SK-N-SH (cell line): ENCODE results near the gene SERINC1. TPM values are rescaled to one million over a fixed set of nuclear protein-coding genes. Genes with fewer than 3 reads are reported as not detected.

Experiments used
- CTCF ChIA-PET: fragments of 300-600, 350-600 bp; formaldehyde crosslinking; extraction: SDS; loops from one replicate; lab custom pipeline; 2021; lab: Yijun Ruan, JAX
- POLR2A ChIA-PET: fragments of 350-600 bp; sonication (Branson Sonifier 250); formaldehyde crosslinking; extraction: SDS; loops from one replicate; lab custom pipeline; 2020; ENCODE audit warnings: antibody characterized with exemption, inconsistent platforms; lab: Yijun Ruan, JAX
- DNase-seq: peaks from one replicate; pipeline ENCODE4 v3.0.0; 2012
- H2AFZ ChIP-seq: fragments of 200-600 bp; sonication (generic); 2 replicates; pipeline ENCODE4 v1.8.1; 2016; ENCODE audit warnings: antibody characterized with exemption, mild to moderate bottlenecking, low read depth
- H3F3A ChIP-seq: fragments of 200-600 bp; sonication (generic); replicated peaks from 2 replicates; pipeline ENCODE3; 2016; ENCODE audit warnings: antibody characterized with exemption, mild to moderate bottlenecking; ENCODE audit not compliant: insufficient read depth
- H3K27ac ChIP-seq, 2 experiments: fragments of 200-500 bp in 1 of 2; fragments of 200-600 bp in 1 of 2; sonication (Bioruptor generic) in 1 of 2; sonication (generic), shearing (Covaris generic) in 1 of 2; 2 replicates each; pipeline versions ENCODE4 v1.5.1 to v1.6.1; 2014 to 2016; ENCODE audit warnings: low read depth in 2 of 2, inconsistent platforms in 1 of 2, low read length in 1 of 2, mild to moderate bottlenecking in 1 of 2, mixed read lengths in 1 of 2
- H3K27me3 ChIP-seq: fragments of 200-600 bp; sonication (generic), shearing (Covaris generic); 2 replicates; pipeline ENCODE4 v1.6.1; 2016; ENCODE audit warnings: mixed run types; ENCODE audit not compliant: insufficient read depth
- H3K36me3 ChIP-seq, 2 experiments: fragments of 200-500 bp in 1 of 2; fragments of 200-600 bp in 1 of 2; sonication (Bioruptor generic) in 1 of 2; sonication (generic) in 1 of 2; replicated peaks in 1 of 2; 2 replicates each; pipeline versions ENCODE3 to v1.5.1; 2014 to 2016; ENCODE audit warnings: low read length in 1 of 2, mild to moderate bottlenecking in 1 of 2; ENCODE audit not compliant: insufficient read depth in 2 of 2, control insufficient read depth in 1 of 2
- H3K4me1 ChIP-seq, 2 experiments: fragments of 200-500 bp in 1 of 2; fragments of 200-600 bp in 1 of 2; sonication (Bioruptor generic) in 1 of 2; sonication (generic), shearing (Covaris generic) in 1 of 2; 2 replicates each; pipeline versions ENCODE4 v1.5.1 to v1.6.1; 2014 to 2016; ENCODE audit warnings: low read depth in 1 of 2, low read length in 1 of 2, mixed run types in 1 of 2; ENCODE audit not compliant: insufficient read depth in 2 of 2, control insufficient read depth in 1 of 2
- H3K4me2 ChIP-seq: fragments of 200-600 bp; sonication (generic), shearing (Covaris generic); 2 replicates; pipeline ENCODE4 v1.6.1; 2017; ENCODE audit warnings: mixed run types
- H3K4me3 ChIP-seq, 2 experiments: fragments of 200-500 bp in 1 of 2; fragments of 200-600 bp in 1 of 2; sonication (Bioruptor generic) in 1 of 2; sonication (generic), shearing (Covaris generic) in 1 of 2; 2 replicates each; pipeline versions ENCODE4 v1.5.1 to v1.8.1; 2014 to 2016; ENCODE audit warnings: low read depth in 2 of 2, inconsistent platforms in 1 of 2, low read length in 1 of 2, mild to moderate bottlenecking in 1 of 2, mixed read lengths in 1 of 2, moderate library complexity in 1 of 2
- H3K79me2 ChIP-seq: fragments of 200-600 bp; sonication (generic); 2 replicates; pipeline ENCODE4 v1.8.1; 2017; ENCODE audit warnings: mild to moderate bottlenecking; ENCODE audit not compliant: insufficient read depth
- H3K9ac ChIP-seq: fragments of 200-600 bp; sonication (generic); 2 replicates; pipeline ENCODE4 v1.6.1; 2017; ENCODE audit warnings: mixed run types
- H3K9me2 ChIP-seq: fragments of 200-600 bp; sonication (generic); 2 replicates; pipeline ENCODE4 v1.6.1; 2017; ENCODE audit warnings: mixed run types
- H3K9me3 ChIP-seq: fragments of 200-600 bp; sonication (generic); 2 replicates; pipeline ENCODE4 v1.6.1; 2017; ENCODE audit warnings: mixed run types, mild to moderate bottlenecking, moderate library complexity
- H4K20me1 ChIP-seq: fragments of 200-600 bp; sonication (generic); 2 replicates; pipeline ENCODE4 v1.6.1; 2017; ENCODE audit warnings: mild to moderate bottlenecking, mixed run types; ENCODE audit not compliant: insufficient read depth
- ELF1 ChIP-seq: IDR thresholded peaks from 2 replicates; pipeline ENCODE4 v1.4.0; 2012
- EP300 ChIP-seq, 2 experiments: IDR thresholded peaks; 2 replicates each; pipeline versions ENCODE4 v1.4.0 to v1.6.1; 2012; ENCODE audit warnings: borderline replicate concordance in 1 of 2, low read depth in 1 of 2, low read length in 1 of 2
- EZH2phosphoT487 ChIP-seq: fragments of 200-600 bp; sonication (generic); IDR thresholded peaks from 2 replicates; pipeline ENCODE4 v1.6.1; 2017; ENCODE audit warnings: low read depth, mixed run types, mild to moderate bottlenecking, antibody characterized with exemption, moderate library complexity, borderline replicate concordance
- FOXJ3 ChIP-seq: sonication (generic); formaldehyde crosslinking; IDR thresholded peaks from 2 replicates; pipeline ENCODE4 v1.5.1; 2020; ENCODE audit warnings: mild to moderate bottlenecking, missing genetic modification reagents
- GATA2 ChIP-seq: sonication (generic); formaldehyde crosslinking; IDR thresholded peaks from 2 replicates; pipeline ENCODE4 v1.5.0; 2020; ENCODE audit warnings: mild to moderate bottlenecking, missing genetic modification reagents
- IRF3 ChIP-seq: fragments of 150-350 bp; IDR thresholded peaks from 2 replicates; pipeline ENCODE4 v1.6.1; 2016; ENCODE audit warnings: mild to moderate bottlenecking, low read depth, low read length
- MXI1 ChIP-seq: IDR thresholded peaks from 2 replicates; pipeline ENCODE4 v1.6.1; 2012; ENCODE audit warnings: mild to moderate bottlenecking, low read depth, low read length, improper control_type of control experiment
- NRF1 ChIP-seq: IDR thresholded peaks from 2 replicates; pipeline ENCODE4 v1.6.1; 2012; ENCODE audit warnings: low read depth, mild to moderate bottlenecking, low read length
- RFX5 ChIP-seq: IDR thresholded peaks from 2 replicates; pipeline ENCODE4 v1.6.1; 2012; ENCODE audit warnings: mild to moderate bottlenecking, improper control_type of control experiment, low read length
- SIN3A ChIP-seq: IDR thresholded peaks from 2 replicates; pipeline ENCODE4 v1.6.1; 2012; ENCODE audit warnings: low read depth, mild to moderate bottlenecking, low read length, moderate library complexity, borderline replicate concordance
- TAF1 ChIP-seq: IDR thresholded peaks from 2 replicates; pipeline ENCODE4 v1.6.1; 2012; ENCODE audit warnings: low read depth, mild to moderate bottlenecking, low read length, moderate library complexity, borderline replicate concordance
- USF1 ChIP-seq: IDR thresholded peaks from 2 replicates; pipeline ENCODE4 v1.4.0; 2012; ENCODE audit warnings: low read depth, borderline replicate concordance
- YY1 ChIP-seq: IDR thresholded peaks from 2 replicates; pipeline ENCODE4 v1.4.0; 2012; ENCODE audit warnings: low read depth, mild to moderate bottlenecking
- ZBTB33 ChIP-seq: IDR thresholded peaks from 2 replicates; pipeline ENCODE4 v1.4.0; 2012; ENCODE audit warnings: low read depth, borderline replicate concordance
- WGBS: methylation state at CpG from one replicate; pipeline ENCODE4 v1.1.6; 2017; ENCODE audit warnings: low lambda C conversion rate; 5-methylcytosine and 5-hydroxymethylcytosine counted together
- polyA plus RNA-seq, 3 experiments: library from polyadenylated mRNA; depleted of rRNA; stranded (reverse); fragments of >200 nt; gene quantifications; 2 replicates each; pipeline ENCODE4 v1.2.3, GENCODE V29; 2012
- TF ChIP-seq, protein P1 (sequence below): IDR thresholded peaks from 2 replicates; pipeline ENCODE4 v1.4.0; 2012; ENCODE audit warnings: low read depth
- TF ChIP-seq, protein P2 (sequence below): IDR thresholded peaks from 2 replicates; pipeline ENCODE4; 2012

SERINC1 gene
- polyA plus RNA-seq, 1 of the 3 experiments (the other 2 are of a cell fraction): 55.2 TPM

DNA sequence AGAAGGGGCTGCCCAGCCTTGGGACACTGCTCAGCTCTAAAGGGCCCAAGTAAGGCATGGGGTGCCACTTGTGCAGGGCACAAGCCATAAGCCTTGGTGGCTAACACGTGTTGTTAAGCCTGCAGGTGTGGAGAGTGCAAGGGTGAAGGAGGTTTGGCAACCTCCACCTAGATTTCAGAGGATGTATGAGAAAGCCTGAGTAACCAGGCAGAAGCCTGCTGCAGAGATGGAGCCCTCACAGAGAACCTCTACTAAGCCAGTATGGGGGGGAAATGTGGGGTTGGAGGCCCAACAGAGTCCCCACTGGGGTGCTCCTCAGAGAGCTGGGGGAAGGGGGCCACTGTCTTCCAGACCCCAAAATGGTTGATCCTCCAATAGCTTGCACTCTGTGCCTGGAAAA is 32.6 kb downstream of the SERINC1 start (continued):
- no peak for TF ChIP-seq SIN3A

GRCh38 chr6:122432816-122433215 is 38.8 kb downstream of the SERINC1 start:
- Histone ChIP-seq H3K36me3 (peaks cover 73 to 81% of the 10 kb centered on the region in 2 experiments), H2AFZ (no peak overlapping the region), H3K9me2 (no peaks in the 10 kb centered on the region), H4K20me1 (no peaks in the 10 kb centered on the region), H3K9me3 (no peaks in the 10 kb centered on the region), H3K4me3 (no peak overlapping the region), H3K27ac (peak overlapping the region in 1 of 2 experiments; percentile 21; a peak in 1 of 4 replicates), H3K27me3 (no peaks in the 10 kb centered on the region), H3K79me2 (no peaks in the 10 kb centered on the region), H3F3A (no peaks in the 10 kb centered on the region), H3K4me1 (no peaks in the 10 kb centered on the region)
- no peak for DNase-seq
- ChIA-PET POLR2A (no interaction called here), CTCF (interaction anchor here (1.0 to 1.7 kb wide), 2 partner anchors 15 to 59 kb away, joined by 3 to 5 read pairs; no protein-coding TSS in a partner anchor)
- 90% methylated on average over 3 of the region's 3 CpGs for WGBS
- TF ChIP-seq USF1: no peak
- TF ChIP-seq FOXJ3 (CRISPR knock-in tag): no peak
- TF ChIP-seq, all 33 proteins: peak for 0
- H3K9ac ChIP-seq: no peak overlapping the region
- H3K4me2 ChIP-seq: no peak overlapping the region

- Histone ChIP-seq H3K4me2 (no peak overlapping the region), H3K36me3 (peaks cover 72 to 76% of the 10 kb centered on the region in 2 experiments), H3K27me3 (no peaks in the 10 kb centered on the region)
- no peak for TF ChIP-seq EZH2phosphoT487
- no peak for TF ChIP-seq MXI1
- no peak for TF ChIP-seq RFX5
- TF ChIP-seq EP300 (IDR thresholded peaks at IDR 0.05; ENCODE audit: borderline replicate concordance in 1 of 2, low read depth in 1 of 2, low read length in 1 of 2): no peak
- TF ChIP-seq, protein P1, sequence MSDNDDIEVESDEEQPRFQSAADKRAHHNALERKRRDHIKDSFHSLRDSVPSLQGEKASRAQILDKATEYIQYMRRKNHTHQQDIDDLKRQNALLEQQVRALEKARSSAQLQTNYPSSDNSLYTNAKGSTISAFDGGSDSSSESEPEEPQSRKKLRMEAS: no peak
- no peak for TF ChIP-seq NRF1
- TF ChIP-seq ELF1: no peak
- TF ChIP-seq, protein P2, sequence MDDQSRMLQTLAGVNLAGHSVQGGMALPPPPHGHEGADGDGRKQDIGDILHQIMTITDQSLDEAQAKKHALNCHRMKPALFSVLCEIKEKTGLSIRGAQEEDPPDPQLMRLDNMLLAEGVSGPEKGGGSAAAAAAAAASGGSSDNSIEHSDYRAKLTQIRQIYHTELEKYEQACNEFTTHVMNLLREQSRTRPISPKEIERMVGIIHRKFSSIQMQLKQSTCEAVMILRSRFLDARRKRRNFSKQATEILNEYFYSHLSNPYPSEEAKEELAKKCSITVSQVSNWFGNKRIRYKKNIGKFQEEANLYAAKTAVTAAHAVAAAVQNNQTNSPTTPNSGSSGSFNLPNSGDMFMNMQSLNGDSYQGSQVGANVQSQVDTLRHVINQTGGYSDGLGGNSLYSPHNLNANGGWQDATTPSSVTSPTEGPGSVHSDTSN: no peak
- no peak for TF ChIP-seq YY1
- TF ChIP-seq IRF3: no peak
- no peak for TF ChIP-seq TAF1
- no peak for TF ChIP-seq SIN3A
- no peak for TF ChIP-seq ZBTB33
- no peak for TF ChIP-seq GATA2
- TF ChIP-seq, all 33 proteins: peak for 0
- no peaks in the 10 kb centered on the region for H3K79me2 ChIP-seq
- no peak for DNase-seq
- no peak overlapping the region for H3K9ac ChIP-seq
- CTCF ChIA-PET: interaction anchor here (1.7 kb wide), 1 partner anchor 14 kb away, joined by 5 read pairs; no protein-coding TSS in a partner anchor
- no peaks in the 10 kb centered on the region for H3K9me2 ChIP-seq
- no peaks in the 10 kb centered on the region for H3K4me1 ChIP-seq
- no peaks in the 10 kb centered on the region for H4K20me1 ChIP-seq
- WGBS: 85% methylated on average over 4 of the region's 4 CpGs
- POLR2A ChIA-PET: no interaction called here
- H2AFZ ChIP-seq: no peak overlapping the region
- H3K9me3 ChIP-seq: no peaks in the 10 kb centered on the region
- H3K27ac ChIP-seq: no peak overlapping the region
- H3F3A ChIP-seq: no peaks in the 10 kb centered on the region
- no peak overlapping the region for H3K4me3 ChIP-seq
Measured at GRCh38 chr6:122431780-122432179, 39.8 kb downstream of the SERINC1 start.
